Endodermal cell (in vitro differentiated cells): Measurements from ENCODE around the gene TUBB3. TPM values are rescaled to one million over a fixed set of nuclear protein-coding genes. Genes with fewer than 3 reads are reported as not detected.
A peak's percentile ranks its signal among the peaks of the same experiment; 100 is the strongest.

Experiments used
- DNase-seq: peaks from one replicate; pipeline ENCODE4 v3.0.0-alpha.2; 2017
- H3K27ac ChIP-seq: 2 replicates; pipeline ENCODE4 v1.5.1; 2013; ENCODE audit warnings: mild to moderate bottlenecking, low read depth, low read length, moderate library complexity
- H3K27me3 ChIP-seq: 2 replicates; pipeline ENCODE4 v1.6.1; 2013; ENCODE audit warnings: mild to moderate bottlenecking, low read length, moderate library complexity; ENCODE audit not compliant: insufficient read depth, control insufficient read depth, poor library complexity, severe bottlenecking
- H3K36me3 ChIP-seq: 2 replicates; pipeline ENCODE4 v1.7.0; 2013; ENCODE audit warnings: mild to moderate bottlenecking, low read length, moderate library complexity; ENCODE audit not compliant: control insufficient read depth, insufficient read depth
- H3K4me1 ChIP-seq: one replicate; pipeline ENCODE4 v1.7.0; 2013; ENCODE audit warnings: low read length; ENCODE audit not compliant: control insufficient read depth, insufficient read depth
- H3K4me3 ChIP-seq: 2 replicates; pipeline ENCODE4 v1.5.1; 2013; ENCODE audit warnings: mild to moderate bottlenecking, low read length, moderate library complexity
- H3K9ac ChIP-seq: 2 replicates; pipeline ENCODE4 v1.6.1; 2013; ENCODE audit warnings: mild to moderate bottlenecking, low read length, moderate library complexity; ENCODE audit not compliant: poor library complexity, severe bottlenecking; ENCODE audit errors: extremely low read depth
- H3K9me3 ChIP-seq: 2 replicates; pipeline ENCODE4 v1.6.1; 2013; ENCODE audit warnings: mild to moderate bottlenecking, low read length, moderate library complexity; ENCODE audit not compliant: control insufficient read depth
- H3K27ac Mint-ChIP-seq: 2 replicates; pipeline ENCODE4 v1.8.0; 2020; ENCODE audit warnings: mixed read lengths
- H3K27me3 Mint-ChIP-seq: 2 replicates; pipeline ENCODE4 v1.8.0; 2021; ENCODE audit warnings: mild to moderate bottlenecking, mixed read lengths; ENCODE audit not compliant: insufficient read depth
- H3K36me3 Mint-ChIP-seq: 2 replicates; pipeline ENCODE4 v1.8.0; 2020; ENCODE audit warnings: low read depth, mixed read lengths
- H3K4me1 Mint-ChIP-seq: 2 replicates; pipeline ENCODE4 v1.8.0; 2020; ENCODE audit warnings: mixed read lengths
- H3K4me3 Mint-ChIP-seq: 2 replicates; pipeline ENCODE4 v1.8.0; 2020; ENCODE audit warnings: mild to moderate bottlenecking, moderate library complexity, mixed read lengths
- H3K9me3 Mint-ChIP-seq: 2 replicates; pipeline ENCODE4 v1.8.0; 2020; ENCODE audit warnings: mild to moderate bottlenecking, mixed read lengths
- WGBS, 2 experiments: methylation state at CpG; one replicate each; pipeline versions ENCODE4 v1.1.5 to v1.1.7; 2013; ENCODE audit warnings: missing lambda C conversion rate in 2 of 2, mixed read lengths in 1 of 2; ENCODE audit not compliant: insufficient coverage in 1 of 2, insufficient read length in 1 of 2; 5-methylcytosine and 5-hydroxymethylcytosine counted together
- total RNA-seq, 2 donors: library from RNA; stranded (reverse); fragmentation: NEBNext Ultra II Directional in 1 of 2; extraction: Animal tissue kit (Norgen Biotek cat#: 25700) in 1 of 2; gene quantifications; 2 replicates in 1 of 2; 3 replicates in 1 of 2; pipeline ENCODE4 v1.2.1, GENCODE V29; 2021
- TF ChIP-seq, protein P1 (sequence below): fragments of 200-600 bp; sonication (generic); conservative IDR thresholded peaks from 2 replicates; pipeline ENCODE4 v1.5.0; 2021; ENCODE audit warnings: antibody characterized with exemption, mild to moderate bottlenecking

TUBB3 gene
- total RNA-seq, 2 donors from 2014 or later = 109 to 140 TPM

DNA sequence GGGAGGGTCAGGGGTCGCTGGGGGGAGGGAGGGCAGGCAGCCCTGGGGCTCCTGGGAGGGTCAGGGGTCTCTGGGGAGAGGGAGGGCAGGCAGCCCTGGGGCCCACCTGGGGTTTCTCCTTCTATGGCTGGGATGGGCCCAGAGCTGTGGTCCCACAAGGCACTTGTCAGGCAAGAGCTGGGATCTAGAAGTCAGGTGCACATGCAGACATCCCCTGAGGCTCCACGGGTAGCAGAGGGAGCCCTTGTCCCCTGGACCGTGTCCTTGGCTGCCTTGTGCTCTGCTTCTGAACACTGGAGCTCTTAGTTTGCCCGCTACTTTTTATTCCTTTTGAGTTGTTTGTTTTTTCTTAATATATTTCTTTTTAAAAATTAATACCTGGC lies 1.8 kb downstream of the TUBB3 start:
- Mint-ChIP-seq H3K4me3 (peak overlapping the region; percentile 79), H3K27ac (no peak overlapping the region), H3K36me3 (peaks cover 15% of the 10 kb centered on the region), H3K27me3 (peaks cover 25% of the 10 kb centered on the region), H3K9me3 (no peaks in the 10 kb centered on the region), H3K4me1 (peaks cover 14% of the 10 kb centered on the region)
- Histone ChIP-seq H3K4me3 (peak overlapping the region; percentile 84), H3K27me3 (no peaks in the 10 kb centered on the region), H3K36me3 (peaks cover 22% of the 10 kb centered on the region), H3K9ac (no peak overlapping the region), H3K4me1 (no peaks in the 10 kb centered on the region), H3K27ac (peak overlapping the region; percentile 93), H3K9me3 (no peaks in the 10 kb centered on the region)
- 0 to 15% methylated on average over 2 to 3 of the region's 4 CpGs for WGBS, 2 experiments
- TF ChIP-seq, protein P1, sequence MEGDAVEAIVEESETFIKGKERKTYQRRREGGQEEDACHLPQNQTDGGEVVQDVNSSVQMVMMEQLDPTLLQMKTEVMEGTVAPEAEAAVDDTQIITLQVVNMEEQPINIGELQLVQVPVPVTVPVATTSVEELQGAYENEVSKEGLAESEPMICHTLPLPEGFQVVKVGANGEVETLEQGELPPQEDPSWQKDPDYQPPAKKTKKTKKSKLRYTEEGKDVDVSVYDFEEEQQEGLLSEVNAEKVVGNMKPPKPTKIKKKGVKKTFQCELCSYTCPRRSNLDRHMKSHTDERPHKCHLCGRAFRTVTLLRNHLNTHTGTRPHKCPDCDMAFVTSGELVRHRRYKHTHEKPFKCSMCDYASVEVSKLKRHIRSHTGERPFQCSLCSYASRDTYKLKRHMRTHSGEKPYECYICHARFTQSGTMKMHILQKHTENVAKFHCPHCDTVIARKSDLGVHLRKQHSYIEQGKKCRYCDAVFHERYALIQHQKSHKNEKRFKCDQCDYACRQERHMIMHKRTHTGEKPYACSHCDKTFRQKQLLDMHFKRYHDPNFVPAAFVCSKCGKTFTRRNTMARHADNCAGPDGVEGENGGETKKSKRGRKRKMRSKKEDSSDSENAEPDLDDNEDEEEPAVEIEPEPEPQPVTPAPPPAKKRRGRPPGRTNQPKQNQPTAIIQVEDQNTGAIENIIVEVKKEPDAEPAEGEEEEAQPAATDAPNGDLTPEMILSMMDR = no peak
- DNase-seq = peak; percentile 66

DNA sequence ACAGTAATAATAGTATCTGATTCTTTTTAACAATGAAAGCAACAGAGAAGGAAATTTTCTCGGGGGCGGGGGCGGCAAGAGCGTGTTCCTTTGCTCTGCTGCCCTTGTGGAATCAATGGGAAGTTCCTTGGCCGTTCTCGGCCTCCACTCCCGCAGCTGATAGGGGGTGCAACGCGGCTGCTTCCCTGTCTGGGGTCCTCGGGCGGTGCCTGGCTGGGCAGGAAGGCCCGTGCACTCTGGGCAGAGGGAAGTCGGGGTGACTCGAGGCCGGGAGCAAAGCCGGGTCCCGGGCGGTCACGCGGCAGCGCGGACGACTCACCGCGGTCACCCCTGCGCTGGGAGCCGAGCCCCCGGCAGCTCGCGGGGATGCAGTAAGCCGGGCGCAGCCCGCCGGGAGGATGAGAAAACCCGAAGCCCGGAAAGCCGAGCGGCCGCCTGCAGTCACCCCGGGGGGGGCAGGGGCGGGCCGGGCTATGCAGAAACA lies 2.5 kb downstream of the TUBB3 start:
- TF ChIP-seq, protein P1 = peak; percentile 41
- no peak for DNase-seq
- Histone ChIP-seq H3K9ac (no peak overlapping the region), H3K9me3 (no peaks in the 10 kb centered on the region), H3K4me1 (no peaks in the 10 kb centered on the region), H3K27me3 (no peaks in the 10 kb centered on the region), H3K27ac (peak overlapping the region; percentile 85), H3K36me3 (peaks cover 24% of the 10 kb centered on the region), H3K4me3 (peak overlapping the region; percentile 84)
- H3K27ac Mint-ChIP-seq = no peak overlapping the region
- peaks cover 14% of the 10 kb centered on the region for H3K4me1 Mint-ChIP-seq
- H3K4me3 Mint-ChIP-seq = peak overlapping the region; percentile 79
- H3K36me3 Mint-ChIP-seq = peaks cover 16% of the 10 kb centered on the region
- H3K27me3 Mint-ChIP-seq = peaks cover 21% of the 10 kb centered on the region
- 3 to 5% methylated on average over 25 to 42 of the region's 42 CpGs for WGBS, 2 experiments
- no peaks in the 10 kb centered on the region for H3K9me3 Mint-ChIP-seq

DNA sequence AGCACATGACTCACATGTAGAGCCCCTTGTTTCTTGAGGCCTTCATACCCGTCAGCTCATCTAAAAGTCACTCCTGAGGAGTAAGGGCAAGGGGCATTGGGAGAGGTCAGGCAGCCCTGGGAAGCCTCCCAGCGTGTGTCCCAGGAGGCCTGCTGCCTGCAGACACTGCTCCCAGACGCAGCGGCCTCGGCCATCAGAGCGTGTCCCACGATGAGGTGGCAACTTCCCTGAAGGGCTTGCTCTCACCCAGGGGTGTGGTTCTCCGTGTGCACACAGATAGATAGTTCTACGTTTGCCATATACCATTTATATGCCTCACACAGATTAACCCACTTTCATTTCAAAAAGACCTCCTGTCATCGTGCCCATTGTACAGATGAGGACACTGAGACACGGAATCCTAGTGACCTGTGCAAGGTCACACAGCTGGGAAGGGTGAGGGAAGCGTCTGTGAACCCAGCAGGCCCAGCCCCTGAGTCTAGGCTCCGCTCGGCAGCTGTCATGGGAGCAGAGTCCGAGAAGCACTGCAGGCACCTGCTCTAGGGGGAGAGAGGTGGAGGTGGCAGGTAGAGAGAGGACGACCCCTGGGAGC lies 8.3 kb downstream of the TUBB3 start:
- Mint-ChIP-seq H3K27ac (no peak overlapping the region), H3K36me3 (peaks cover 59% of the 10 kb centered on the region), H3K27me3 (no peaks in the 10 kb centered on the region), H3K9me3 (no peaks in the 10 kb centered on the region), H3K4me3 (no peak overlapping the region), H3K4me1 (no peaks in the 10 kb centered on the region)
- peak; percentile 26 for DNase-seq
- Histone ChIP-seq H3K4me1 (no peaks in the 10 kb centered on the region), H3K36me3 (peaks cover 72% of the 10 kb centered on the region), H3K27ac (no peak overlapping the region), H3K27me3 (no peaks in the 10 kb centered on the region), H3K4me3 (no peak overlapping the region), H3K9ac (no peak overlapping the region), H3K9me3 (no peaks in the 10 kb centered on the region)
- 95 to 99% methylated on average over 10 to 16 of the region's 16 CpGs for WGBS, 2 experiments
- TF ChIP-seq, protein P1 = no peak
